Stimulated activated CD4-positive, alpha-beta T cell treated with anti-CD3 and anti-CD28 coated beads, Interleukin-4, amount 100 ng/mL, for 24 hours (primary cell): ENCODE results near the gene PPM1B.
A peak's percentile ranks its signal among the peaks of the same experiment; 100 is the strongest.
"Not testable (repeated sequence)": the region's sequence is repeated elsewhere in the genome, so short reads cannot be mapped to it uniquely, and the experiment has no call there.

Source experiments
- DNase-seq: peaks from one replicate; pipeline ENCODE4 v3.0.0-alpha.2; 2020

Gene PPM1B

DNA sequence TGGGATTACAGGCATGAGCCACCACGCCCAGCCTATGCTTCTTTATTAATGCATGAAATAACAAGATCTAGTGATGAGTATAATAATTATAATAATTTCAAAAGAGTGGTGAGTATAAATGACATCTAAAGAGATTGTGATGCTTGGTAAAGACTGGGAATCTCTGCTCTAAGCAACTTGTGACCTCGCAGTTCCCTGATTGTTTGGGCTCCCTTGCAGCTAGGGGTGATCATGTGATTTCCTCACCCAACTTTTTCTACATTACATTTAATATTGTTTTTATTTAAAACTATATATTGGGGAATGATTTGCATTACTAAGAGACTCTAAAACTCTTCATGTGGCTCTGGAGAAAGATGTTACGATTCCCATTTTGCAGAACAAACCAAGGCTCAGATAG, 4.1 kb upstream of the PPM1B start:
- DNase-seq = no peak

GRCh38 chr2:44166096-44166495, 2.6 kb upstream of the PPM1B start:
- DNase-seq = no peak

DNA sequence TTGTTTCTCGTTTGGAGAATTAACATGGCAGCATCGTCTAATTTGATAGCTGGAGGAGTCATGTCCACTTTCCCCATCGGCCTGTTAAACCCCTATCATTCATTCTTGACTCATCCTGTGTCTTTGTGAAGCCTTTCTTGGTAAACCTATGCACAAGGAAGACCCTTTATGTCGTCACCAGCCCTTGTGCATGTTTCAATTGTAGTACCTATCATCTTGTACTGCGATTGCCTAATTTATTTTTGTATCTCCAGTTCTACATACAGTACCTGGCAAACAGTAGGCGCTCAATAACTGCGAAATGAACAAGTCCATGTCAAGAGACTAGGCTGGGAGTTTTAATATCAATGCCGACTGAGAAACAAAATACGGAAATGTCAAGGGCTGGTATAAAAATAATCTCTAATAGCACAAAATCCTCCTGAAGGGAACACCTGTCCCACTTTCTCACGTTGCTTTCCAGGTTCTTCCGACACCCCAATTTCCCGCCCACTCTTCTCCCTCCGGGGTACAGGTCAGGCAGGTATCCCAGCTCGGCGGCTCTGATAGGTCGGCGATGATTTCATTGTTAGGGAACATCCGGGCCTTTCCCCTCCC, 1.3 kb upstream of the PPM1B start:
- no peak for DNase-seq

- peak; percentile 98 for DNase-seq
Observed at GRCh38 chr2:44167908-44168680, 581 bp upstream of the PPM1B start.

DNA sequence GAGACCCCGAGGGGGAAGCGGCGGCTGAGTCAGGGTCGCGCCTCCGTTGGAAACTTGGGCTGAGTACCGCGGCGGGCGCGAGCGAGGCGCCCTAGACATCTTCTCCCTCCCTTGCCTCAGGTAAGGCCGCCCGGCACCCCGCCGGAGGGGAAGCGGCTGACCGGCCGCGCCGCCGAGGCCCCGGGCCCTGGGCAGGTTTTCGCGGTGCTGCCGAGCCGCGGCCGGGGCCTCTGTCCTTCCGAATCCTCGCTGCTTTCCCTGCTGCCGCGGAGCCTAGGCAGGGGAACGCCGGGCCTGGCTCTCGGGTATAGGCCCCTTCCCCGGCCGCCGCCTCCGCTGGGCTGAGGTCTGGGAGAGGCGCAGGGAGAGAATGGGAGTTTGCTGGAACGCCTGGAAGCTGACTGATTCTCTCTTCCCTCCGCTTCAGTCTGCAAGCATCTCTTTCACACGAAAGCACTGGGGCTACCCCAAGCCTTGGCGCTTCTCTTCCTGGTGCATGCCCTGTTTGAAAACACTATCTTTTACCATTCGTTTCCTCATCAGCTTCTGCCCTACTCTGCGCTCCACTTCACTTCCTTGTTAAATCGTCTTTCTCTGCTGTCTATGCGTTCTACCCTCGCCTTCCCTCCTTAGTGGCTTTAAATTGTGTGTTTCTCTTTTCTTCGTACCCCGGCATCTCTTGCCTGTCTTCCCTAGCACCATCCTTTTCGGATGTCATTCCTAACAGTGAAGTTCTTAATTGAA, 652 bp downstream of the PPM1B start:
- peak; percentile 53 for DNase-seq

DNA sequence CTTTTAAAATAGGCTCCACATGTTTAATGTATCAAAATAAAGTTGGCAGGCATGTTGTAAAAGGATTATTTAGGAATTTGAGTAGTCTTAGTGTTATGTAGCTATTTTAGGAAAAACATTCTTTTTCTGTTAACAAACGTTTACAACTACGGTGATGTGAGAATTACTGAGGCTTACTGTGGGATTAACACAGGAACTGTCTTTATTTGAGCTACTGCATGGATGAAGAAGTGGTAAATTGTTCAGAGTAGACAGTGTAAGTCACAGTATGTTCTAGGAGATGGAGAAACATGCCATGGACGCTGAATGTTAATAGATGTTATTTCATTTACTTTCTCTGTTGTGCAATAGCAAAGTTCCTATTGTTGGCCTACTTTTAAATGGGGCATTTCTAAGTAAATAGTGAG, 1.6 kb downstream of the PPM1B start:
- no peak for DNase-seq

GRCh38 chr2:44171018-44171417, 2.3 kb downstream of the PPM1B start:
- DNase-seq = no peak

GRCh38 chr2:44171442-44171841, 2.8 kb downstream of the PPM1B start:
- DNase-seq = not testable (repeated sequence)

- no peak for DNase-seq
Observed at GRCh38 chr2:44172576-44172975, 3.9 kb downstream of the PPM1B start.

GRCh38 chr2:44178950-44179349, 10.3 kb downstream of the PPM1B start:
- no peak for DNase-seq

DNA sequence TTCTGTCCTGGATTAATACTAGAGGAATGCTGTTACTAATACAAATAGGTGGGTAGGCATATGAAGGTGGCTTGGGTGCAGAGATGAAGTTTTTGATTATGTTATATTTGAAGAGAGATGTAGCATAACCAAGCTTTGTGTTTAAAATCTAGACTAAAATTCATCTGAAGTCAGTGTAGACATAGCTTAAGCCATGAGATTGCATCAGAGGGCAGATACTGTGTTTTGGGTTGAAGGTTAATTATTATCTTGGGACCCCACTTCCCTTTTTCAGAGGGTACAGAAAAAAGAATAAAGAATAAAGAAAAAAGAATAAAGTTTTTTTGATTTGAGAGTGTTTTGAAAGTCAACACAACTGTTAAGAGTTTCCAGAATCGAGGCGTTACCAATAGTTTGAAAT, 13.0 kb downstream of the PPM1B start:
- DNase-seq = no peak

DNA sequence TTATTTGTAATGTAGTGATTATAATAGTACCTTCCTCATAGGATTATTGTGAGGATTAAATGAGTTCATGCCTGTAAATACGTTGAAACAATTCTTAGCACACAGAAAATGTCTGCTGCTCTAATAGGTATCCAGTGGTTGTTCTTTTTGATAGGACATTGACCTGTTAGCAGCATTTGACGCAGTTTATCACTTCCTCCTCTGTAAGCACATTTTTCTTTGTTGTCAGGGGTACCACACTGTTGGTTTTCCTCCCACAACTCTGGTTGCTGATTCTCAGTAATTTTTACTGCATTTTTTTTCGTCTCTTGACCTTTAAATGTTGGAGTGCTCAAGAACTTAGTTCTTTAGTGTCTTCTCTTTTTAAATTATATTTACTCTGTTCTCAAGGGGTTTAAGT, 15.4 kb downstream of the PPM1B start:
- DNase-seq = no peak

GRCh38 chr2:44186810-44187209, 18.1 kb downstream of the PPM1B start:
- DNase-seq = no peak

- DNase-seq = no peak
Observed at GRCh38 chr2:44187251-44187650, 18.6 kb downstream of the PPM1B start.

DNA sequence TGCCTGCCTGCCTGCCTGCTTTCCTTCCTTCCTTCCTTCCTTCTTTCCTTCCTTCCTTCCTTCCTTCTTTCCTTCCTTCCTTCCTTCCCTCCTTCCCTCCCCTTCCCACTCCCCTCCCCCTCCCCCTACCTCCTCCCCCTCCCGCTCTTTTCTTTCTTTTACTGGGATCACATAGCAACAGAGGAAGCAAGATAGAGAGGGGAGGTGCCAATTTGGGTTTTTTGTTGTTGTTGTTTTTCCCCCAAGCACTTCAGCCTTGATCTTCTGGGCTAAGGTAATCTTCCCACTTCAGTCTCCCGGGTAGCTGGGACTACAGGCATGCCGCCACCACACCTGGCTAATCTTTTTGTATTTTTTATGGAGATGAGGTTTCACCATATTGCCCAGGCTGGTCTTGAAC, 20.0 kb downstream of the PPM1B start:
- no peak for DNase-seq

DNA sequence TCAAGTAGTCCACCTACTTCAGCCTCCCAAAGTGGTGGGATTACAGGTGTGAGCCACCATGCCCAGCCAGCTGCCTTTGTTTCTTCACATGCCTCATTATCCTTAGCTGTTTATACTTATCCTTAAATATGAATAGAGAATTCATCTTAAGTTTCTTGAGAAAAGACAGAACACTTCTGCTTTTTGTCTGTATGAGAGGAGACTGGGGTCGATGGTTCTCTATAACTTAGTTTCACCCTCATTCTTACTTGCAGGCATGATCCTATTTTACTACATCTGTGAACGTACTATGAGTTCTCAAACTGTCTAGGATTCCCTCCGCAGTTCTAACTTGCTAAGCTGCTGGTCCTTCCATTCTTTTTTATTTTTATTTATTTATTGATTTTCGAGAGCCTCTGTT, 20.4 kb downstream of the PPM1B start:
- no peak for DNase-seq

DNA sequence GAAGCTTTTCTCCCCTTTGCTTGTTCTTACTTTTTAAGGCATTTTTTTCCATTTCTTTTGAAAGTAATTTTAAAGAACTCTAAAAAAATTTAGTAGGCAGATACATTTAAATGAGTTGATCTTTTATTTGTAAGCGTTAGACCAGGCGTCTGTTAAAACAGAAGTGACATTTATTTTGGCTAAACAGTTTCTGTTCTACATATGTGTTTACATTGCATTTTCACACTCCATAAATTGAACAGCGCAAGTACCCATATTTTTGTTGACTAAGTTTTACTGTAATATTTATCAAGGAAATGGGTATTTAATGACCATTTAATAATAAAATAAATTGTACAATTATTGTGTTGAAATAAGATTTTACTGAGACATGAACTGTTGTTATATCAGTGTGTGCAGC, 21.9 kb downstream of the PPM1B start:
- DNase-seq = no peak

DNA sequence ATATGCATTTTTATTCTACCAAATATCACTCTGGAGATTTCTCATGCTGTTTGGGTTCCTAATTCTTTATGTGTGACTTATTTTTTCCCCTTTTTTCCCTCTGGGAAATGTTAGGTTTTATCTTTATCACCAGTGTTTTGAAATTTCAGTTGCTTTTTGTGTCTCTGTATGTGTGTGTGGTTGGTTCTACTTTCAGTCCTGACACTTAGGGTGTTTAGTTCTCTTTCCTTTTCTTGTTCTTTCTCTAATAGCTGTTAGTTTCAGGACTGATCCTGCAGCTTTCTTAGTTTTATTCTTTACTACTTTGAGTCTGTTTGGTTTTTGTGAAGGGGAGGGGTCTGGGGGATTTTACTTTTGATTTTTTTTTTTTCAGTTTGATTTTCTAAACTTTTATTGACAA, 23.1 kb downstream of the PPM1B start:
- DNase-seq = no peak

GRCh38 chr2:44192646-44193045, 24.0 kb downstream of the PPM1B start:
- DNase-seq = no peak

DNA sequence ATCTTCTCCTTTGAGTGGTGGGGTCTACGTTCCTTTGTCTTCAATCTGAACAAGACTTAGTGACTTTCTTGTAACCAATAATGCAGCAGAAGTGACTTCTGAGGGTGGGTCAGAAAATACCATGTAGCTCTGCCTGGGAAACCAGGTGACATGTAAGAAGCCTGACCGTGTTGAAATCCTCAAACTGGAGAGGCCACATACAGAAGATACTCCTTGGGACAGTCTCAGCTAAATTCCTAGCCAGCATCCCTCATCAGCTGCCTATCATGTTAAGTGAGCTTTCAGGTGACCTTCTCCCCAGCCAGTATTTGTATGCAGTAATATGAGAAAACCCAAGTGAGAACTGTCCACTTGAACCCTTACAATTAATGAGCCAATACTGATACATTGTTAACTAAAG, 27.0 kb downstream of the PPM1B start:
- DNase-seq = no peak

GRCh38 chr2:44197816-44198215, 29.1 kb downstream of the PPM1B start:
- no peak for DNase-seq

- no peak for DNase-seq
Observed at GRCh38 chr2:44200011-44200410, 31.3 kb downstream of the PPM1B start.

DNA sequence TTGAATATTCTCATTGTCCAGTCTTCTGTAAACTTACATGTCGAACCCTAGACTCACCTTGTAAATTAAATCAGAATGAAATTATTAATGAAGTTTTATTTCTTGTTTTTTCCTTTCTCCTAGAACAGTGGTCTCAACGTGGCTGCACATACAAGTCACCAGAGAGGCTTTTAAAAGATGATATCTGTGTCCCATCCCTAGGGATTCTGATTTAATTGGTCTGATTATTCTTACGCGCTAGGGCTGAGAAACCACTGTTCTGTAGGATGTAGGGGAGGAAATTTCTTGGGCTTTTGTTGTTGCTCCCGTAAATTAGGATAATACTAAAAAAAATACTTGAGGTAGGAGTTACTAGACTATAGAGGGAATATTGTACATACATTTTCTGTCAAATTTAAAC, 32.1 kb downstream of the PPM1B start:
- no peak for DNase-seq

DNA sequence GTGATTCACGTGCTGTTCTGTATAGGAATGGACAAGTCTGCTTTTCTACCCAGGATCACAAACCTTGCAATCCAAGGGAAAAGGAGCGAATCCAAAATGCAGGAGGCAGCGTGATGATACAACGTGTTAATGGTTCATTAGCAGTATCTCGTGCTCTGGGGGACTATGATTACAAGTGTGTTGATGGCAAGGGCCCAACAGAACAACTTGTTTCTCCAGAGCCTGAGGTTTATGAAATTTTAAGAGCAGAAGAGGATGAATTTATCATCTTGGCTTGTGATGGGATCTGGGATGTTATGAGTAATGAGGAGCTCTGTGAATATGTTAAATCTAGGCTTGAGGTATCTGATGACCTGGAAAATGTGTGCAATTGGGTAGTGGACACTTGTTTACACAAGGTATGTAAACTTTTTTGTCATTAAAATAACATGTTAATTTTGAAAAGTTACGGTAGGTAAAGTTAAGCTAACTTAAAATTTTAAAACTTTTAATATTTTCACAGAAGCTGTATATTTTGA, 33.0 kb downstream of the PPM1B start:
- no peak for DNase-seq
